ENCODE measurements around the gene NGEF. TPM values are rescaled to one million over a fixed set of nuclear protein-coding genes. Genes with fewer than 3 reads are reported as not detected.

Gene NGEF
- total and polyA plus RNA-seq, 10 of the 15 experiments (the other 5 are each of a cell fraction or from before 2014, with no cell fraction given), result 0.12 TPM; not detected in 9

- FAIRE-seq (no peak), ATAC-seq (no peak), DNase-seq (ENCODE audit: low read depth, low spot score) (no peak)
- no TSS peak for BruUV-seq (replicated peaks)
- no peak overlapping the region for H2AFZ ChIP-seq (ENCODE audit: control insufficient read depth, low read depth, low read length)
- H3K9me3 ChIP-seq (replicated peaks; ENCODE audit: control insufficient read depth, insufficient read depth, low read length), result peaks cover 1% of the 10 kb centered on the region; the same call in 1 of the 3 replicates
- in situ Hi-C loops (cut with MboI) (no loop called here), intact Hi-C loops (cut with micrococcal nuclease; ENCODE audit: unreplicated experiment) (no loop called here)
- no peak overlapping the region for H3K4me3 ChIP-seq
- no peak overlapping the region for H3K27ac ChIP-seq (ENCODE audit: control insufficient read depth, insufficient read depth)
- no peaks in the 10 kb centered on the region; a peak in 2 of 4 replicates for H3K27me3 ChIP-seq (replicated peaks in 1 of 2; ENCODE audit: control insufficient read depth in 2 of 2, insufficient read depth in 2 of 2, low read length in 1 of 2)
- WGBS (ENCODE audit: insufficient coverage, insufficient replicate concordance, low lambda C conversion rate, missing lambda C conversion rate), result 45% methylated on average over 4 of the region's 4 CpGs
- no peaks in the 10 kb centered on the region for H3K36me3 ChIP-seq (ENCODE audit: control insufficient read depth in 2 of 2, insufficient read depth in 2 of 2, low read length in 1 of 2)
- ChIA-PET POLR2A (no interaction called here), CTCF (interaction anchor here (1.7 kb wide), 2 partner anchors 13 to 57 kb away, joined by 3 to 7 read pairs; no protein-coding TSS in a partner anchor), RAD21 (ENCODE audit: unreplicated experiment) (interaction anchor here (0.6 kb wide), 1 partner anchor 83 kb away, joined by 3 read pairs; no protein-coding TSS in a partner anchor), SMC1A (ENCODE audit: uncharacterized antibody, unreplicated experiment) (no interaction called here)
- no peaks in the 10 kb centered on the region for H3K4me1 ChIP-seq (ENCODE audit: control insufficient read depth, insufficient read depth, low read length)
- TF ChIP-seq FOS (IDR thresholded peaks at IDR 0.05; ENCODE audit: borderline replicate concordance, extremely low read depth, insufficient read length), result no peak
- no peak for TF ChIP-seq MXI1 (IDR thresholded peaks at IDR 0.05; ENCODE audit: low read depth, low read length)
- TF ChIP-seq, protein P1, sequence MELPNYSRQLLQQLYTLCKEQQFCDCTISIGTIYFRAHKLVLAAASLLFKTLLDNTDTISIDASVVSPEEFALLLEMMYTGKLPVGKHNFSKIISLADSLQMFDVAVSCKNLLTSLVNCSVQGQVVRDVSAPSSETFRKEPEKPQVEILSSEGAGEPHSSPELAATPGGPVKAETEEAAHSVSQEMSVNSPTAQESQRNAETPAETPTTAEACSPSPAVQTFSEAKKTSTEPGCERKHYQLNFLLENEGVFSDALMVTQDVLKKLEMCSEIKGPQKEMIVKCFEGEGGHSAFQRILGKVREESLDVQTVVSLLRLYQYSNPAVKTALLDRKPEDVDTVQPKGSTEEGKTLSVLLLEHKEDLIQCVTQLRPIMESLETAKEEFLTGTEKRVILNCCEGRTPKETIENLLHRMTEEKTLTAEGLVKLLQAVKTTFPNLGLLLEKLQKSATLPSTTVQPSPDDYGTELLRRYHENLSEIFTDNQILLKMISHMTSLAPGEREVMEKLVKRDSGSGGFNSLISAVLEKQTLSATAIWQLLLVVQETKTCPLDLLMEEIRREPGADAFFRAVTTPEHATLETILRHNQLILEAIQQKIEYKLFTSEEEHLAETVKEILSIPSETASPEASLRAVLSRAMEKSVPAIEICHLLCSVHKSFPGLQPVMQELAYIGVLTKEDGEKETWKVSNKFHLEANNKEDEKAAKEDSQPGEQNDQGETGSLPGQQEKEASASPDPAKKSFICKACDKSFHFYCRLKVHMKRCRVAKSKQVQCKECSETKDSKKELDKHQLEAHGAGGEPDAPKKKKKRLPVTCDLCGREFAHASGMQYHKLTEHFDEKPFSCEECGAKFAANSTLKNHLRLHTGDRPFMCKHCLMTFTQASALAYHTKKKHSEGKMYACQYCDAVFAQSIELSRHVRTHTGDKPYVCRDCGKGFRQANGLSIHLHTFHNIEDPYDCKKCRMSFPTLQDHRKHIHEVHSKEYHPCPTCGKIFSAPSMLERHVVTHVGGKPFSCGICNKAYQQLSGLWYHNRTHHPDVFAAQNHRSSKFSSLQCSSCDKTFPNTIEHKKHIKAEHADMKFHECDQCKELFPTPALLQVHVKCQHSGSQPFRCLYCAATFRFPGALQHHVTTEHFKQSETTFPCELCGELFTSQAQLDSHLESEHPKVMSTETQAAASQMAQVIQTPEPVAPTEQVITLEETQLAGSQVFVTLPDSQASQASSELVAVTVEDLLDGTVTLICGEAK (IDR thresholded peaks at IDR 0.05; ENCODE audit: borderline replicate concordance), result no peak
- TF ChIP-seq ZNF384 (IDR thresholded peaks at IDR 0.05; ENCODE audit: borderline replicate concordance, low read depth, low read length), result no peak
- TF ChIP-seq, protein P2, sequence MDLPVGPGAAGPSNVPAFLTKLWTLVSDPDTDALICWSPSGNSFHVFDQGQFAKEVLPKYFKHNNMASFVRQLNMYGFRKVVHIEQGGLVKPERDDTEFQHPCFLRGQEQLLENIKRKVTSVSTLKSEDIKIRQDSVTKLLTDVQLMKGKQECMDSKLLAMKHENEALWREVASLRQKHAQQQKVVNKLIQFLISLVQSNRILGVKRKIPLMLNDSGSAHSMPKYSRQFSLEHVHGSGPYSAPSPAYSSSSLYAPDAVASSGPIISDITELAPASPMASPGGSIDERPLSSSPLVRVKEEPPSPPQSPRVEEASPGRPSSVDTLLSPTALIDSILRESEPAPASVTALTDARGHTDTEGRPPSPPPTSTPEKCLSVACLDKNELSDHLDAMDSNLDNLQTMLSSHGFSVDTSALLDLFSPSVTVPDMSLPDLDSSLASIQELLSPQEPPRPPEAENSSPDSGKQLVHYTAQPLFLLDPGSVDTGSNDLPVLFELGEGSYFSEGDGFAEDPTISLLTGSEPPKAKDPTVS (IDR thresholded peaks at IDR 0.05; ENCODE audit: low read depth, low read length), result no peak
- no peak for TF ChIP-seq POLR2AphosphoS5 (IDR thresholded peaks at IDR 0.05; ENCODE audit: low read length)
- TF ChIP-seq TARDBP (IDR thresholded peaks at IDR 0.05; ENCODE audit: borderline replicate concordance), result no peak
- TF ChIP-seq TCF3 (IDR thresholded peaks at IDR 0.05; ENCODE audit: borderline replicate concordance, insufficient read depth, low read depth, low read length), result no peak
- TF ChIP-seq, protein P3, sequence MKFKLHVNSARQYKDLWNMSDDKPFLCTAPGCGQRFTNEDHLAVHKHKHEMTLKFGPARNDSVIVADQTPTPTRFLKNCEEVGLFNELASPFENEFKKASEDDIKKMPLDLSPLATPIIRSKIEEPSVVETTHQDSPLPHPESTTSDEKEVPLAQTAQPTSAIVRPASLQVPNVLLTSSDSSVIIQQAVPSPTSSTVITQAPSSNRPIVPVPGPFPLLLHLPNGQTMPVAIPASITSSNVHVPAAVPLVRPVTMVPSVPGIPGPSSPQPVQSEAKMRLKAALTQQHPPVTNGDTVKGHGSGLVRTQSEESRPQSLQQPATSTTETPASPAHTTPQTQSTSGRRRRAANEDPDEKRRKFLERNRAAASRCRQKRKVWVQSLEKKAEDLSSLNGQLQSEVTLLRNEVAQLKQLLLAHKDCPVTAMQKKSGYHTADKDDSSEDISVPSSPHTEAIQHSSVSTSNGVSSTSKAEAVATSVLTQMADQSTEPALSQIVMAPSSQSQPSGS (IDR thresholded peaks at IDR 0.05; ENCODE audit: low read length), result no peak
- TF ChIP-seq TCF7 (IDR thresholded peaks at IDR 0.05; ENCODE audit: borderline replicate concordance), result no peak
- TF ChIP-seq NFYA (IDR thresholded peaks at IDR 0.05; ENCODE audit: borderline replicate concordance, low read depth, low read length), result no peak
- TF ChIP-seq DPF2 (IDR thresholded peaks at IDR 0.05), result no peak
- no peak for TF ChIP-seq SMARCA5 (IDR thresholded peaks at IDR 0.05)
- TF ChIP-seq EGR1 (IDR thresholded peaks at IDR 0.05; ENCODE audit: borderline replicate concordance in 1 of 2, low read depth in 2 of 2, low read length in 2 of 2), result no peak
- TF ChIP-seq EED (IDR thresholded peaks at IDR 0.05; ENCODE audit: low read depth), result no peak
- TF ChIP-seq NBN (IDR thresholded peaks at IDR 0.05), result no peak
- no peak for TF ChIP-seq PAX8 (IDR thresholded peaks at IDR 0.05)
- H3K4me2 ChIP-seq (ENCODE audit: control insufficient read depth, insufficient read depth), result no peak overlapping the region
- no peaks in the 10 kb centered on the region for H3K79me2 ChIP-seq (ENCODE audit: control insufficient read depth, insufficient read depth, low read length)
- no peak overlapping the region for H3K9ac ChIP-seq (ENCODE audit: control insufficient read depth, insufficient read depth, low read length)
- H4K20me1 ChIP-seq (ENCODE audit: control insufficient read depth, insufficient read depth), result no peaks in the 10 kb centered on the region; the same call in 1 of the 2 replicates
Observed at GRCh38 chr2:233040571-233040970, 27.5 kb upstream of the NGEF start.
